Stimulated activated CD8-positive, alpha-beta memory T cell treated with anti-CD3 and anti-CD28 coated beads, Interleukin-15, amount 100 ng/mL, for 4 hours (primary cell): Measurements from ENCODE around the gene MIF.
"Not testable (repeated sequence)": the region's sequence is repeated elsewhere in the genome, so short reads cannot be mapped to it uniquely, and the experiment has no call there.

ENCODE experiments used
- DNase-seq, 2 donors: peaks; one replicate each; pipeline ENCODE4 v3.0.0-alpha.2; 2020; ENCODE audit warnings: low read depth in 2 of 2

MIF gene

DNA sequence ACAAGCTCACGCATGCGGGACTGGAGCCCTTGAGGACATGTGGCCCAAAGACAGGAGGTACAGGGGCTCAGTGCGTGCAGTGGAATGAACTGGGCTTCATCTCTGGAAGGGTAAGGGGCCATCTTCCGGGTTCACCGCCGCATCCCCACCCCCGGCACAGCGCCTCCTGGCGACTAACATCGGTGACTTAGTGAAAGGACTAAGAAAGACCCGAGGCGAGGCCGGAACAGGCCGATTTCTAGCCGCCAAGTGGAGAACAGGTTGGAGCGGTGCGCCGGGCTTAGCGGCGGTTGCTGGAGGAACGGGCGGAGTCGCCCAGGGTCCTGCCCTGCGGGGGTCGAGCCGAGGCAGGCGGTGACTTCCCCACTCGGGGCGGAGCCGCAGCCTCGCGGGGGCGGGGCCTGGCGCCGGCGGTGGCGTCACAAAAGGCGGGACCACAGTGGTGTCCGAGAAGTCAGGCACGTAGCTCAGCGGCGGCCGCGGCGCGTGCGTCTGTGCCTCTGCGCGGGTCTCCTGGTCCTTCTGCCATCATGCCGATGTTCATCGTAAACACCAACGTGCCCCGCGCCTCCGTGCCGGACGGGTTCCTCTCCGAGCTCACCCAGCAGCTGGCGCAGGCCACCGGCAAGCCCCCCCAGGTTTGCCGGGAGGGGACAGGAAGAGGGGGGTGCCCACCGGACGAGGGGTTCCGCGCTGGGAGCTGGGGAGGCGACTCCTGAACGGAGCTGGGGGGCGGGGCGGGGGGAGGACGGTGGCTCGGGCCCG lies at the start of gene MIF:
TSS of gene MIF (plus strand) at position 439 of the 765 bp plus-strand sequence. CDS start at position 531, 92 bp downstream.
- peak; percentile 89 to 95 for DNase-seq

DNA sequence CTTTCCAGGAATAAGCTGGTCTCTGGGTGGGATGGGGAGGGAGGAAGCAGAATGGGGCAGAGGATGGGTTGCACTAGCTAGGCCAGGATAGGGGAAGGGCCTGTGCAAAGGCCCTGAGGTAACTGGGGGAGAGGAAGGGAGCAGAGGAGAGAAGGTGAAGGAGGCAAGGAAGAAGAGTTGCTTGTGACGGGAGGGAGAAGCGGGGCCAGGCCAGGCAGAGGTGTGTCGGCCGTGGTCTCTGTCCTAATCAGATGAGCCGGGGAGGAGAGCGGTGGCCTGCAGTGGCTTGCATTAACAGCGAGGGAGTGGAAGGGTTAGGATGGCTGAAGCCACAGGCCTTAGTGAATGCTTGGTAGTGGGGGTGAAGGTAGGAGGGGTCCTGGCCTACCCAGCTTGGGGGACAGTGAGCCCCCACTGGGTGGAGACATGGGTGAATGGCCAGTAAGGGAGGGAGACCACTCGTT lies 49.4 kb upstream of the MIF start:
- no peak for DNase-seq

DNA sequence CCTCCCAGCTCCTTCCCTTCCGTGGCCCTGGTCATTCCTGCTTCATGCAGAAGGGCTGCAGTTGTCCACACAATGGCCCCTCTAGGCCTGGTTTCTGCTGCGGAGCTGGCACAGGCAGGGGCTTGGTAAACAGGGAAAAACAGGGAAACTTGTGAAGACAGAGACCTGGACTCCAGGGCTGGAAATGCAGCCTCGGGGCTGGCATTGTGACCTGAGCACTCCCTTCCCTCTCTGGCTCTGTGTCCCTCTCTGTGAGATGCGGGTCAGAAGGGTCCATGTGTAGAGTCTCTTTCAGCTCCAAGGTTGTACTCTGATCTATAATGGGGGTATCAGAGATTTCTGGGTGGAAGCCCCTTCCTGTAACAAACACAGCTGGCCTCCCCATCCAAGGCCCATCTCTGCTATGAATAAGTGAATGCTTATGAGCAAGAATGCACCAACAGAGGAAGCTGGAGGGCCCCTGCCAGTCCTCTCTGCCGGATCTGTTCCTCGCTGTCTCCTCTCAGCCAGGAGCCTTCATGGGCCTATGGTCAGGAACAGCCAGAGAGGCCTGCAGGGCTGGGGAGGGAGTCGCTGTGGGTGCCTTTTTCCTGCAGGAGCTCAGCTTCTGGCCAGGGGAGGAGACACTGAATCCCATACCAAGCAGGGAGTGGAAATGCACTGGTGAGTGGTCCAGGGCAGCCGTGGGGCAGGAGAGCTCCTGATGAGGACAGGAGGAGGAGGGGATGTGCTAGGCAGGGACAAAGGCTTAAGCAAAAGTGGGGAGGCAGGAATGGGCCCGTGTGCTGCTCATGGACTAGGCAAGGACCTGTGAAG lies 48.7 kb upstream of the MIF start:
- no peak for DNase-seq

DNA sequence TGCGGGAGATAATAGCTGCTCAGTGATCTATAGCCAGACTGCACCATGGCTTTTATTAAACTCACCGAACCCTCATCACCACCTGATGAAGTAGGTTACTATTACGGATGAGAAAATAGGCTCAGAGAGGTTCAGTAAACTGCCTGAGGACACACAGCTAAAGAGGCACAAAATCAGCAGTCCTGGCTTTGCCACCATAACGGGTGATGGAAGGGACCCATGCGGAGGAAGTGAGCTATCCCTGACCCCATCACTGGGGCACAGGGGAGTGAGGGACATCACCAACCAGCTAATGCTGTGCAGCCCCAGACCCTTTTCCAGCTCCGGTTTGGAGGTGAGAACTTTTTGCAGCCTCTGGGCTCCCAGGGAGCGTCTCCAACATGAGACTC lies 48.1 kb upstream of the MIF start:
- no peak for DNase-seq

DNA sequence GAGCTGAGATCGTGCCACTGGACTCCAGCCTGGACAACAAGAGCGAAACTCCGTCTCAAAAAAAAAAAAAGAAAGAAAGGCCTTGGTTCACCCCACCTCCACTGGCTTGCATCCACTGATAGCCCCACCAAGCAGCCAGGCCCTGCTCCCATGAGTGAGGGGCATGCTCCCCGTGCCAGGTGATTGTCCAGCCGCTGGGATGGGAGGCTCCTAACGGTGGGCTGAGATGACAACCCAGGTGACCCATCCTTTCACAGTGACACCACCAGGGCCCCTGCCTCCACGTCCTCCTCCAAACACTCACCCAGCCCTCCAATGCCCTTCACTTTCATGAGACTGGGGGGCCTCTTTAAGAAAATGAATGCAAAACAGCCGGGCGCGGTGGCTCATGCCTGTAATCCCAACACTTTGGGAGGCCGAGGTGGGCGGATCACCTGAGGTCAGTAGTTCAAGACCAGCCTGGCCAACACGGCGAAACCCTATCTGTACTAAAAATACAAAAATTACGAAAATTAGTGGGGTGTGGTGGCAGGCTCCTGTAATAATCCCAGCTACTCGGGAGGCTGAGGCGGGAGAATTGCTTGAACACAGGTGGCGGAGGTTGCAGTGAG lies 46.8 kb upstream of the MIF start:
- no peak for DNase-seq

DNA sequence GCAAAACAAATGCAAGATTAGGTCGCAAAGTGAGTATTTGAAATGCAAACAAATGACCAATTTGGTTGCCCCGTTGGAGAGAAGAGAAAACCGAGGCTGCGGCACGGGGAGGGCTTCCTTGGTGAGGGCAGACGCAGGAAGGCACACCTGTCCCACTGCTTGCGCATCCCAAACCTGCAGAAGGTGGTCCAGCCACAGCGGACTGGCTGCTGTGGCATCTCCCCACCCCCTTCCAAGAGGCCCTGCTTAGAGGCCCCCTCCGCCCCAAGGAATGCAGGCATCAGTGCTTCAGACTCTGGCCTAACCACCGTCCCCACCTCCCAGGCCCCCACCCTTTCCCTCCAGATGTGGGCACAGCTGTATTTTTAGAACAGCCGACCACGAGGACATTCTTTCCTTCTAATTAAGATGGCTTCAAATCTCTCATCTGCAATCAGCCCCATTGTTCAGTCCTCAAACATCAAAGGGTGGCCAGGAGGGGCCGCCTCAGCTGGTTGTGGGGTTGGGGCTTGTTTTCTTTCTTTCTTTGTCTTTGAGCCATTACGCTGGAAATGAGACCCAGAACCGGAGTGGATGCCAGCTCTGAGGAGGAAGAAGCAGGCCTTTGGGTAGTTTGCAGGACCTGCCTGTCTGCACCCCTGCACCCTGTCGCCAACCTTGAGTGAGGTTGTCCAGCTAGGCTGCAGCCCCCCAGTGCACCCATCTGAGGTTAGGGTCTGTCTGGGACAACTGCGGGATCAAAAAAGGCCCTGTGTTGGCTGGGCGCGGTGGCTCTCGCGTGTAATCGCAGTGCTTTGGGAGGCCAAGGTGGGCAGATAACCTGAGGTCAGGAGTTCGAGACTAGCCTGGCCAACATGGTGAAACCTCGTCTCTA lies 46.0 kb upstream of the MIF start:
- no peak for DNase-seq

DNA sequence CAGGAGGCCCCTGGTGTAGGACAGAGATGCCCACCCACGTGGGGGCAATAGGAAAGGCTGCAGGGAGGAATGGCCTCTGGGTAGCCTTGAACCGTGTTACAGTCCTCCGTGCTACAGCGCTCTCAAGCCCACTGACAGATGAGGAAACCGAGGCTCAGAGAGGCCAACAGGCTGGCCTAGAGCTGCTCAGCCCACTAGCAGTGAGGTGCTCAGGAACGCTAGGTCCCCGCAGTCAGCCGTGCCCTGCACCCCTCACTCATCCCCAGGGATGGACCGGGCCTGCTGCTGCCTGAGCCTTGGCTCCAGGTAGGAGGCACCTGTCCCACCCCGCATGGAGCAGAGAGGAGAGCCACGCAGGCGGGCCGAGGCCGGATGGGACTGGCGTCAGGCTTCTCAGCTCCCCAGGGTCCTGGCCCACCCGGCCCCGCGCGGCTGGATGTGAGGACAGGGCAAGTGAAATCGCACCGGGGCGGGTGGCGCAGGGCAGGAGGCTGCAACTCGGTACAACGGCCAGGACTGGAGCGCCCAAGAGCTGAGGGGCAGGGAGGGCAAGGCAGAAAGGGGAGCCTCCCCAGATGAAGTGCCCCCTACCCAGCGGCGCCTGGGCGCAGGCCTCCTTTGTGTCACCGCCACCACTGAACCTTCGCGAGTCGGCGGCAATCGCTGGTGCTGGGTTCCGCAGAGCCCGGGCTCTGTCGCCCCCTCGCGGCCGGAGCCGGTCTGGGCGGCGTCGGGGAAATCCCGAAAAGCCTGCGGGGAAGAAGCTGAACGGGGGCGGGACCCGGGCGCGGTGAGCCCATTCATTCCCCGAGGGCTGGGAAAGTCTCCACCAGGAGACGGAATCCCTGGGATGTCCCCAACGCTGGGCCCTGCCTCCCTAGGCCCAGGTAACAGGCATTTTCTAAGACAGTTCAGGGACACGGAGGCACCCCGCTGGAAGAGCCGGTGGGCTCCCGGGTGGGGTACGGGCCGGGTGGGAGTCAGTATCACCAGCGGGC lies 44.9 kb upstream of the MIF start:
- DNase-seq = peak; percentile 58 to 60

DNA sequence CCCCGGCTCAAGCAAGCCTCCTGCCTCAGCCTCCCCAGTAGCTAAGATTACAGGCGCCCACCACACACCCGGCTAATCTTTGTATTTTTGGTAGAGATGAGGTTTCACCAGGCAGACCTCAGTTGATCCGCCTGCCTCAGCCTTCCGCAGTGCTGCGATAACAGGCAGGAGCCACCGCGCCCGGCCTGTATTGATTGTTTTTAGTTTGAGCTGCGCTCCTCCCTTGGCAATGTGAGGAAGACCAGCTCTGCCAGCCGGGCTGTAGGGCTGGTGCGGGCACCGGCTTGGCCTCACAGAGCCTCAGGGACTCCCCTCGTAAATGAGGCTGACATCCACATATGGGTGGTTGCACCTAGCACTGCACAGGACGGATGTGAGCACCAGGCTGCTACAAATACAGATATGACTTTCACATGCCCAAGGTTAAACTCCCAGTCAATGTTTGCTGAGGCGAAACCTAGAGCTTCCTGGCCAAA lies 44.0 kb upstream of the MIF start:
- DNase-seq = no peak

DNA sequence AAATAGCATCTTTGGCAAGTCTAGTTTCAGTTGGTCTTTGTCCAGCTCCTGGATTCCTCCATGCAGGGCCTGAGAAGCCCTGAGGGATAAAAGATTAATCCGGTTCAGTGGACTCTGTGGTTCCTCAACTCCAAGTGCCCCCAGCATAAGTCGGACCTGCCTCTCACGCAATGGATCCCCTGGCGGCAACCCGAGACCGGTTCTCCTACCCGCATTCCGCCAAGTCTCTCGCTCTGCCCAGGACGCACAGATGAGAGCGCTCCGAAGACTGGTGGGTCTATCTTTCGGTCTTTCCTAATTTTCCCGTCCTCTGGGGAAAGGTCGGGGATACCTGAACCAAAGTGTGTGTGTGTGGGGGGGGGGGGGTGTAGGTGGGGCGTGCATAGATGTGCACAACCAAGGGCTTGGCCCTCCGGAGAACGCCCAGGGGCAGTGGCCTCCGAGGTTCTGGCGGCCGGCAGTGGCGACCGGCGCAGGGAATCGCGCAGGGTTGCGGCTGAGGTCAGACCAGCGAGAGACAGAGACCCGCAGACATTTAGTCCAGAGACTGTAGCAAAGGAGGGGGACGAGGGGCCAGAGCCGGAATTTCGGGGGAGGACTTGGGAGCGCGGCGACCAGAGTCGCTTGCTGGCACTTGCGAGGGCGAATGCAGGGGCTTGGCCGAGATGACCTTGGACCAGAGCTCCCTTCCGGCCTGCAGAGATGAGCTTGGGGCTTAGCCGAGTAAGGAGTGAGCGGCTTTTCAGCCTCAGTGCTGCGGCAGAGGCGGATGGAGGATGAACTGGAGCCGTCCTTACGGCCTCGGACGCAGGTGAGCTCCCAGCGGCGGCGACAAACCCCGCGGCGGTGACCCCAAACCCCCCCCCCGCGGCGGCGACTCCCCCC lies 37.2 kb upstream of the MIF start:
- no peak for DNase-seq

DNA sequence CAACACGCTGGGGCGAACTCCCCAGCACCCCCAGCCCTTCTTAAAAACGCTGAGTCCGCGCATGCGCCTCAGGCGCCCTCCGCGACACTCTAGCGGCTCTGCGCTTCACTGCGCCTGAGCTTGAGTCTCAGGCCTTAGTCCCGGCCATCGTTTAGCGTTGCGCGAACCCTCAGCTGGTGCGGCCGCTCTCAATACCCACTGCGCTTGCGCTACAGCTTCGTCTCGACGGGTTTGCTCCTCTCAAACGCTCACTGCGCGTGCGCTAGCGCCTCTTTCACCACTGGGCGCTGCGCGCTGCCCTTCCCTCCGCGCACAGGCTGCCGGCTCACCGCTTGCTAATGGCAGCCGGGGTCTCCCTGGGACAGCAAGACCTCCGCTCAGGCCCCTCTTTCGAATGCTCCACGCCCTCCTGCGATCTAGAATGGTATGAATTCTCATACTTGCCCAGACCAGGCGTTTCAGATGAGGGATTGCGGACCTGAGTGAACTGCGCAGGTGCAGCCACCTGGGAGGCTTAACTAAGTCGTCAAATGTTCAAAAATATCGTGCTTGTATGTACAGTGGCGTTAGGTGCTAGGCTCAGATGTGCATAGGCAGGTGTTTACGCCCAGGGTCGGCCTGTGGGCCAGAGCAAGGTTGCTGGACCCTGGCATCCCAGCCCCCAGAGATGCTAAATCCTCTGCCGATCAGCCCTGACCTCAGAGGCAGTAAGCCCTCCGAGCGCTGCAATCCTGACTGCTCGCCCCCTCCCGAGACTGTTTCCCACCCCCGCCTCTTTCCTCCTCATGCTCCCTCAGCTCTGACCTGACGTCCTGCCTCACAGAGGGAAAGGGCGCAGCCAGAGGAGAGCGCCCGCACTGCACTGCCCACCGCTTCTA lies 36.3 kb upstream of the MIF start, which contains the start of gene SLC2A11:
TSS of gene SLC2A11 (plus strand) at position 270 of the 878 bp plus-strand sequence. CDS start at position 395, 125 bp downstream.
- peak; percentile 87 to 88 for DNase-seq

DNA sequence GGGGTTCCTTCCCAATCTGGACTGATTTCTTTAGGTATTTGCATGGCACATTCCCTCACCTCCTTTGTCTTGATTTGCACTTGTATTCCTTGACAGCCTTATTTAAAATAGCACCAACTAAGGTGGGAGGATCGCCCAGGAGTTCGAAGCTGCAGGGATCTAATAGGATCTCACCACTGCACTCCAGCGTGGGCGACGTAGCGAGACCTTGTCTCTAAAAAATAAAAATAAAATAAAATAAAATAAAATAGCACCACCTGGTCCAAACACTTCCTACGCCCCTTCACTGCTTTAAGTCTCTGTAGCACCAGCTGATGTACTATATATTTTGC lies 35.7 kb upstream of the MIF start:
- DNase-seq = no peak

DNA sequence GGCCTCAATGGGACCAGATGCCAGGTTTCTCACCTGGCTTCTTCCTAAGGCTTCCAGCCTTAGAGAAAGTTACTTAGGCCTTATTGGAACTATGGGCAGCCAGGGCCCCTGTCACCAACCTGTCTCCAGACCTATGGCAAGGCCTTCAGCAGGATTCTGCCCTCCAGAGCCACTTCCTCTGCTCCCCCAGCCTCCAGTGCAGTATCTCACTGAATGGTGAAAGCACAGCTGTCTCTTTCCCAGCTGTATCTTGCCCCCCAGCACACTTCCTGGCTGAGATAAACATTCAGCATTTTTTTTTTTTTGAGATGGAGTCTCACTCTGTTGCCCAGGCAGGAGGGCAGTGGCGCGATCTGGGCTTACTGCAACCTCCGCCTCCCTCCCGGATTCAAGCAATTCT lies 35.0 kb upstream of the MIF start:
- no peak for DNase-seq

DNA sequence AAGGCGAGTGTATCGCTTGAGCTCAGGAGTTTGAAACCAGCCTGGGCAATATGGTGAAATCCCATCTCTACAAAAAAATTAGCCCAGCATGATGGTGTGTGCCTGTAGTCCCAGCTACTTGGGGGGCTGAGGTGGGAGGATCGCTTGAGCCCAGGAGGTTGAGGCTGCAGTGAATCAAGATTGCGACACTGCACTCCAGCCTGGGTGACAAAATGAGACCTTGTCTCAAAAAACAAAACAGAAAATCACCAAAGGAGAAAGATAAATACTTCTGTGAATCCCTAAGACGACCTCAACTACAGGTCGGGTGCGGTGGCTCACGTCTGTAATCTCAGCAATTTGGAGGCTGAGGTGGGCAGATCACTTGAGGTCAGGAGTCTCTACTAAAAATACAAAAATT lies 34.0 kb upstream of the MIF start:
- not testable (repeated sequence) for DNase-seq

DNA sequence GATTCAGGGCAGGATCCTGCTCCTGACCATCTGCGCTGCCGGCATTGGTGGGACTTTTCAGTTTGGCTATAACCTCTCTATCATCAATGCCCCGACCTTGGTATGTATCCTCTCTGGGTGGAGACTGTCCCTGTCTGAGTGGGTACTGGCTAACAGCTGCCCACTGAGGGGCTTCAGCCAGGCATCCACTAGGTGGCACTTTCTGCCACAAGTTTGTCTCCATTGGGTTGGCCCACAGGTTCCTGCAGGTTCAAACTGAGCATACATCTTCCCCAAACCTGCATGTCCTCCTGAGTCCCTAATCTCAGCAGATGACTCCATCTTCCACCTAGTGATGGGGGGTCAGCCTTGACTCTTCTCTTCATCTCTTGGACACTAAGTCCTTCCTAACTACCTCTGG lies 32.1 kb upstream of the MIF start:
- no peak for DNase-seq

DNA sequence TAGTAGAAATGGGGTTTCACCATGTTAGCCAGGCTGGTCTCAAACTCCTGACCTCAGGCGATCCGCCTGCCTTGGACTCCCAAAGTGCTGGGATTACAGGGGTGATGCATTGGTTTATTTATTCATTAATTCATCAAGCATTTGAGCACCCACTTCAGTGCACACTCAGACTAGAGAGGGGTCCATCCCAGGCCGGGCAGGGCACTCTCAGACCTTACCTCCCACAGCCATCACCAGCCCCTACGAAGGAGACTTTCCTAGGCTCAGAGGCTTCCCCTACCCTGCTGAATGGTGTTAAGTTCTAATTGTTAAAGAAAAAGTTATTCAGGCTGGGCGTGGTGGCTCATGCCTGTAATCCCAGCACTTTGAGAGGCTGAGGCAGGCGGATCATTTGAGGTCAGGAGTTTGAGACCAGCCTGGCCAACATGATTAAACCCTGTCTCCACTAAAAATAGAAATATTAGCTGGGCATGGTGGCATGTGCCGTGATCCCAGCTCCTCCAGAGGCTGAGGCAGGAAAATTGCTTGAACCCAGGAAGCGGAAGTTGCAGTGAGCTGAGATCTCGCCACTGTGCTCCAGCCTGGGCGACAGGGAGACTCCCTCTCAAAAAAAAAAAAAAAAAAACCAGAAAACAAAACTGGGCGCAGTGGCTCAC lies 29.6 kb upstream of the MIF start:
- DNase-seq = not testable (repeated sequence)

DNA sequence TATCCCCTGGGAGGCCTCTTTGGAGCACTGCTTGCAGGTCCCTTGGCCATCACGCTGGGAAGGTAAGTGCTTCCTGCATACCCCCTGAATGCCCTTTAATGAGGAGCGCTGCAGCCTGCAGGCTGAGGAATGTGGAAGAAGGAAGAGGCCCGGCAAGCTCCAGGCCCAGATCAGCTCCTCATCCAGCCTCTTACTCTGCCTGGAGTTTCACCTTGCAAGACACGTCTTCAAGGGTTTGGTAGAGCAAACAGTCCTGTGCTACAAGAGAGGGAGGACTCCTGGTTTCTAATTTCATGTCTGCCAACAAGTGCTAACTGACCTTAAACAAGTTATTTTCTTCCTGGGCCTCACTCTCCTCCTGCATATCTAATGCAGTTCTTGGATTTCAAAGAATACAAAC lies 25.6 kb upstream of the MIF start:
- no peak for DNase-seq

DNA sequence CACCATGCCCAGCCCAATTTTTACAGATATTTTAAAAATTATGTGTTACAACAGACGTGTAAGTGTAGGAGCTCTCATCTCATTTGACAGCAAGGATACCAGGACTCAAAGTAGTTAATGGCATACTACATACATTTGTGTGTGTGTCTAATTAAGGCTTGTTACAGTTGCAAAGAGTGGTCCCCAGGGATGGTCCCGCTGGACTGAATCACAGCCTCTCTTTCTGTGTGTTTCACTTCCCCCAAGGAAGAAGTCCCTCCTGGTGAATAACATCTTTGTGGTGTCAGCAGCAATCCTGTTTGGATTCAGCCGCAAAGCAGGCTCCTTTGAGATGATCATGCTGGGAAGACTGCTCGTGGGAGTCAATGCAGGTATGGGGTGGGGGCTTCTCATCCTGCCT lies 19.3 kb upstream of the MIF start:
- no peak for DNase-seq

DNA sequence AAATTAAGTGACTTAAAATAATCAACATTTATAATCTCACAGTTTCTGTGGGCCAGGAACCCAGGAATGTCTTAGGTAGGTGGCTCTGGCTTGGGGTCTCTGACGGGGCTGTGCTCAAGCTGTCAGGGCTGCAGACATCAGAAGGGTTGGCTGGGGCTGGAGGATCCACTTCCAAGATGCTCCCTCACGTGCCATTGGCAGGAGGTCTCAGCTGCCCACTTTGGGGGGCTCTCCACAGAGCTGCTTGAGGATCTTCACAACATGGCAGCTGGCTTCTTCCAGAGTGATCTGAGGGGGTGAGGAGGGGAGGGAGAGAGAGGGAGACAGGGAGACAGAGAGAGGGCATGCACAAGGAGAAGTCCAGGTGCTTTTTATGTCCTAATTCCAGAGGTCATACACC lies 18.4 kb upstream of the MIF start:
- DNase-seq = no peak
